ENCODE results near the gene DIPK1A.

DNA sequence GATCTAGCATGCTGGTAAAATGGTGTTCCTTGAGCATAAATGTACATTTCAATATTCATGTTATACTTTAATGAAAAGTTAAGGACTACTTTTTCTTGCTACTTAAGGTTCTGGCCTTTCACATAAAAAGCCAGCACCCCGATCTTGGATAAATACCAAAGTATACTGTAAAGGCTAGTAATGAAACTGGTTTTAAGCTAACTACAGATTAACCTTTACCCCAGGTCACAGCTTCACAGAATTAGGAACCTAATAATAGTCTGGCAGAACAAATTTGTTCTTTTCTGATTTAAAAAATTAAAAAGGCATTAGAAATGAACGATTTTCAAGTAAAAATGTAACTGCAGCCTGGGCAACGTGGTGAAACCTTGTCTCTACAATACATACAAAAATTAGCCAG lies 23.5 kb downstream of the DIPK1A start:
- TF ChIP-seq, protein P1, sequence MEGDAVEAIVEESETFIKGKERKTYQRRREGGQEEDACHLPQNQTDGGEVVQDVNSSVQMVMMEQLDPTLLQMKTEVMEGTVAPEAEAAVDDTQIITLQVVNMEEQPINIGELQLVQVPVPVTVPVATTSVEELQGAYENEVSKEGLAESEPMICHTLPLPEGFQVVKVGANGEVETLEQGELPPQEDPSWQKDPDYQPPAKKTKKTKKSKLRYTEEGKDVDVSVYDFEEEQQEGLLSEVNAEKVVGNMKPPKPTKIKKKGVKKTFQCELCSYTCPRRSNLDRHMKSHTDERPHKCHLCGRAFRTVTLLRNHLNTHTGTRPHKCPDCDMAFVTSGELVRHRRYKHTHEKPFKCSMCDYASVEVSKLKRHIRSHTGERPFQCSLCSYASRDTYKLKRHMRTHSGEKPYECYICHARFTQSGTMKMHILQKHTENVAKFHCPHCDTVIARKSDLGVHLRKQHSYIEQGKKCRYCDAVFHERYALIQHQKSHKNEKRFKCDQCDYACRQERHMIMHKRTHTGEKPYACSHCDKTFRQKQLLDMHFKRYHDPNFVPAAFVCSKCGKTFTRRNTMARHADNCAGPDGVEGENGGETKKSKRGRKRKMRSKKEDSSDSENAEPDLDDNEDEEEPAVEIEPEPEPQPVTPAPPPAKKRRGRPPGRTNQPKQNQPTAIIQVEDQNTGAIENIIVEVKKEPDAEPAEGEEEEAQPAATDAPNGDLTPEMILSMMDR (IDR thresholded peaks at IDR 0.05; ENCODE audit: low read depth, low read length): no peak
- TF ChIP-seq POLR2A (IDR thresholded peaks at IDR 0.05; ENCODE audit: extremely low read depth, insufficient read length) (no peak), MYC (IDR thresholded peaks at IDR 0.05; ENCODE audit: low read depth, low read length) (no peak)

Data from NB4 (cell line).